NCI-H187 treated with DMSO at 0.1 percent for 48 hours (cell line): Measurements from ENCODE around the gene MCM10.
"Not testable (repeated sequence)": the region's sequence is repeated elsewhere in the genome, so short reads cannot be mapped to it uniquely, and the experiment has no call there.

ENCODE experiments used
- DNase-seq: peaks from one replicate; lab custom pipeline; 2025; lab: John Stamatoyannopoulos, UW

Gene MCM10

DNA sequence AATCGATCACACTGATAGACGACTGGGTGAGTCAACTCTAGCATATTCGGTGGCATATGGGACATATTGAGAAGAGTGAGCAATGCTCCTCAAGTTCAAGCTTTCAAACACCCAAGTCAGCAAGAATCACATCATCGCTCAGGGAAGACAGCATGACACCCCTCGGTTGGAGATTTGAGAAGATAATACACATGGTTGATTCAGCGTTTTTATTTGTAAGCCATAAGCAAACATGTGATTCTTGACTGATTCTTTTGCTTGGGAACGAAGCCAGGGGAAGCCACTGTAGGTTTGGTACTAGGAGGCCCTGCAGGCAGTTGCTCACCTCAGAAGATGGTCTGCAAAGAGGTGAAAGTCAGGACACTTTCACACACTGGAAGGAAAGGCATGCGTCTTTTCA is 60.2 kb downstream of the MCM10 start:
- no peak for DNase-seq

DNA sequence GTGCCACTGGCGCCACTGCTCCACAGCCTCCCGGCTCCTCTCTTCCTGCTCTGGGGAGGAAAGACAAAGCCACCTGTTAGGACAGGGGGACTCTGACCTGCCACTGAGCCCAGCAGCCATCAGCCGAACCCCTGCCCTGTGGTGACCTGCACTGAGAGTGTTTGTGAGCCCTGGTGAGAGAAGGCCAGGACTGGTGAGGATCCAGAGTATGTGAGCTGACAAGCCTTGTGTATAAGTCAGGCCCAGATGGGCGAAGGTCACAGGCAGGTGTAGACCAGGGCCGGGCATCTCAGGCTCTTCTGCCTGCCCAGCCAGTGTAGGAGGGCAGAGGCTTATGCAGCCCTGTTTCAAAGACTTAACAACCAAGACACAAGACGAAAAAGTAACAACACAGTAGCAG is 60.8 kb downstream of the MCM10 start:
- DNase-seq = no peak

DNA sequence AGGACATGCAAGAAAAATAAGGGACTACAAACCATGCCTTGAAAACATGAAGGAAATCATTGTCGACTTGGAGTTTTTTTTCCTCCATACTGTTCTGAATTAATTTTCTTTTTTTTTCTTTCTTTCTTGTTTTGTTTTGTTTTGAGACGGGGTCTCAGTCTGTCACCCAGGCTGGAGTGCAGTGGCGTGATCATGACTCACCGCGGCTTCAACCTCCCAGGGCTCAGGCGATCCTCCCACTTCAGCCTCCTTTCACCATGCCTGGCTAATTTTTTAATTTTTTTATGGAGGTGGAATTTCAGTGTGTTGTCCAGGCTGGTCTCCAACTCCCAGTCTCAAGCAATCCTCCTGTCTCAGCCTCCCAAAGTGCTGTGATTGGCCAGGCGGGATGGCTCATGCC is 61.2 kb downstream of the MCM10 start:
- no peak for DNase-seq

DNA sequence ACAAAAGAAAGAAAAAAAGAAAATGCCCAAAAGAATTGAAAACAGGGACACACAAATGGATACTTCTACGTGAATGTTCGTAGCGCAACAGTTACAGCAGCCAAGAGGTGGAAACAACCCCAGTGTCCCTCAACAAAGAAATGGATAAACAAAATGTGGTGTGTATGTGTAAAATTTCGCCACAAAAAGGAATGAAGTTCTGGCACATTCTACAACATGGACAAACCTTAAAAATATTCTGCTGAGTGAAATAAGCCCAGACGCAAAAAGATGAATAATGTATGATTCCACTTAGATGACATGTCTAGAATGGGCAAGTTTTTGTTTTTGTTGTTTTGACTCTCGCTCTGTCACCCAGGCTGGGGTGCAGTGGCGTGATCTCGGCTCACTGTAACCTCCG is 61.9 kb downstream of the MCM10 start:
- no peak for DNase-seq

DNA sequence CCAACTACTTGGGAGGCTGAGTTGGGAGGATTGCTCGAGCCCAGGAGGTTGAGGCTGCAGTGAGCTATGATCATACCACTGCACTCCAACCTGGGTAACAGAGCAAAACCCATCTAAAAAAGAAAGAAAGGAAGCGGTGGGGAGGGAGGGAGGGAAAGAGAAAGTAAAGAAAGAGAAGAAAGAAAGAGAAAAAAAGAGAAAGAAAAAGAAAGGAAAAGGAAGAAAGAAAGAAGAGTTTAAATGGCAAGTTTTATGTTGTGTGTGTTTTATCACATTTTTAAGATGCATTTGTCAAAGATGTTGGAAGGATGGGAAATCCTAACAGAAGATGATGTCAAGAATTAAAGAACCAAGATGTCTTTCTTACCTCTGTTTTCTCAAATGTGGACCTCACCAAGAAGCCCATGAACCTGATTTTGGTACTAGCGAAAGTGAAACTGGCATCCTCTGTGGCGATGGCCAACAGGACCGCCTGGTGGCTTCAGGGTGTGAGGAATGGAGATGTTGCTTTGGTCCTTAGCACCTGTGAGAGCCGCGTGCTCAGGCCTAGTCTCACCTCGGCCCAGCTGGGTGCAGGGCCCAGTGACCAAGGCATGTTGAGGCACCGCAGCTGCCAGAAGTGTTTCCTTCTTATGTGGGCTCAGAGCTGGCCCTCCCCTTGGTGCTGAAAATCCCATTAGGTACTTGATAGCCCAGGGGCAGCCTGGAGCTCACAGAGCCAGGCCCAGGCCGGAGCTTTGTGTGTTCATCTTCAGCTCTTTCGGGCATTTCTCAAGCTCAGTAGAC is 63.0 kb downstream of the MCM10 start:
- DNase-seq = no peak

DNA sequence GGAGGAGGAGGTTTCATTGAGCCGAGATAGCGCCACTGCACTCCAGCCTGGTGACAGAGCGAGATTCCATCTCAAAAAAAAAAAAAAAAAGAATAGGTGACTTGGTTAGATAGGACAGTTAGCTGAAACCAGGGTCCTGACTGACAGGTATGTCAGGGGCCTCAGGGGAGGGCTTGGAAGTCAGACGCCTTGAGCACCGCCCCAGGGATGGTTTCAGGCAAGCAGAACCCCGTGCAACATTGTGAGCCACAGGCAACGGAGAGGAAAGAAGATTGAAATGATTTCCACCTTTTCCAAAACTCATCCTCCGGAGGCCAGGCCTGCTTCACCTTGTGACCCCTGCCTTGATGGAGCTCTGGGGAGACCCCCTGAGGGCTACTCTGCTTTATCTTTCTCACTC is 64.2 kb downstream of the MCM10 start:
- DNase-seq = no peak

DNA sequence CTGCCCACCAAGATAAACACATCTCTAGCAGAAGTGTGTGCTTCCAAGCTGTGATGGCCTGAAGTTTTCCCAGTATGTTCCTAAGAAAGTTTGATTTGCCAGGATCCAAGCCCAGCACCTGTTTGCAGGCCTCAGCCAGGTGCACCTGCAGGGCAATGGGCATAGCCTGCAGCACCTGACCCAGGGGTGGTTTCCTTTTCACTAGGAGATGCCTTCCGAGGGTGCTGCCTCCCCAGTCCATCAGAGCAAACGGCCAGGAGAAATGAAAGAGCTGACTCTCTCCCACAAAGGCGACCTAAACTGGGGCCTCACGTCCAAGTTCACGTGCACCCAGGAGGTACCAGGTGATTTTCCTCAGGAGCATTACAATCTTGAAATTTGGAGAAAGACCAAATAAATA is 65.7 kb downstream of the MCM10 start:
- no peak for DNase-seq

DNA sequence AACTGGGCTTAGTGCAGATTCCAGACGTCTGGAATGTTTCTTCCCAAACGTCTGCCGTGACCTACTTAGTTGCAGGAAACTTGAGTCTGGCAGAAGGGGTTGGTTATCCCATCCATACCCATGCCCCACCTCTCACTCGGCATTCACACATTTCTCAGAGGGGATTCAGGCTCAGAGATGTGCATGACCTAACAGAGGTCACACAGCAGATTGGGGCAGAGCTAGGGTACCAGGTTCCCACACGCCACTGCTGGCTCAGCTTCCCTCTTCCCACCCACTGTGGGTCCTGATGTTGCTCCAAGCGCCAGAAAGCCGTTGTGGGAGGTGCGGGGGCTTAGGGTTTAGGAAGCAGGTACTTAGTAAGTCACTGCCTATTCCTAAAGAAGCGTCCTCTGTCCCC is 69.8 kb downstream of the MCM10 start:
- no peak for DNase-seq

DNA sequence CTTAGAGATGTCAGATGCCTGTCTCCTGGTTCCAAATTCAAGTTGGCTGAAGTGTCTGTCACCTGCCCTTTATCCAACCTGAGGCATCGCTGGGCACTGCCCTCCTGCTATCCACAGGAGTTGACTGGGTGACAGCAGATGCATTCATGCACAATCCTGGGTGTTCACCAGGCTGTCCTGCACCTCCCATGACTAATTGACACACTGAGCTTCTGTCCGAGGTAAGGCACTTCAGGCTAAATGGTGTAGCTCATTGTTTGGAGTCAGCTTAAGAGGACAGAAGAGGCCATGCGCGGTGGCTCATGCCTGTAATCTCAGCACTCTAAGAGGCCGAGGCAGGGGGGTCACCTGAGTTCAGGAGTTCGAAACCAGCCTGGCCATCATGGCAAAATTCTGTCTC is 70.5 kb downstream of the MCM10 start:
- DNase-seq = no peak

DNA sequence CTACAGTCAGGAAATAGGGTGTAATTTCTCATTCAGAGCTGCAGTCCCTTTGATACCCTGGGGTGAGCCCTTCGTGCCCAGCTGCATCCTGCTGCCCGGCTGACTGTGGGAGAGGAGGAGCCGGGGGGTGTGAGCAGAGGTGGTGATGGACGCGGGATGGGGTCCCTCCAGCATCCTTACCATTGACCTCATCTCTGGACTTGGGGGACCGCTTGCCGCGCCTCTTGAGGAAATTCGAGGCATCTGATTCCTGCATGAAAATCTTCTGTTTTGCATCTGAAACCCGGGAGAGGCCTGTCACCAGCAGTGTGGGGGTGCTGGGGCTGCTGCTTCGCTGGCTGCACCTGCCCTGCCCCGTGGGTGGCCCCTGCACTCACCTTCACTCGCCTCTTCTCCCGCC is 72.0 kb downstream of the MCM10 start:
- no peak for DNase-seq

DNA sequence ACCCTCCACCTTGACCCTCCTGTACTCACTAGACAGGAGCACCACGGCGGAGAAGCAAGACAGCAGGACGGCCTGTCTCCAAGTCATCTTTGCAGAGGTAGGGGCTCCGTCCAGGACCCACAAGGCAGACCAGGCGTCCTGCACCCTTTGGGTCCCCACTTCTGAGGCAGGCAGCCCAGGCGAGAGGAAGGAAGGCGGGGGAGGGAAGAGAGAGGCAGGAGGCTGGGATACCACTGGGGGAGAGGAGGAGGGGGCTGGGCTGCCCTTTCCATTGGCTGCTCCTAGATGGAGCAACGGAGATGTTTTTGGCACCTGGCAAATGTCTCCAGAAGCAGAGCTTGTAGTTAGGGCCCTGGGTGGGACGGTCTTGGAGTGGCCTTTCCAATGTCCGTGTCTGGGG is 72.8 kb downstream of the MCM10 start, which contains the start of gene UCMA:
UCMA (minus strand) TSS at position 203 of the 400 bp plus-strand sequence; CDS start at position 87, 116 bp downstream.
- no peak for DNase-seq

DNA sequence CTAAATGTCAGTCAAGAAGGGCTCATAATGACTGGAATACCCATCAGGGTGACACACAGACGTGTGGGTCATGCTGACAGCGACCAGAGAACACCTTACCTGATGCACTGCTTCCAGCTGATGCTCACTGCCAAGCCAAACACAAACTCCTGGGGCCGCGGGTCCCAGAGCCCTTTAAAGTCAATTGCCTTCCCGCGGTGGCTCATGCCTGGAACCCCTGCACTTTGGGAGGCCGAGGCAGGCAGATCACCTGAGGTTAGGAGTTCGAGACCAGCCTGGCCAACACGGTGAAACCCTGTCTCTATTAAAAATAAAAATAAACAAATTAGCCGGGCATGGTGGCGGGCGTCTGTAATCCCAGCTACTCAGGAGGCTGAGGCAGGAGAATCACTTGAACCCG is 73.4 kb downstream of the MCM10 start:
- not testable (repeated sequence) for DNase-seq

DNA sequence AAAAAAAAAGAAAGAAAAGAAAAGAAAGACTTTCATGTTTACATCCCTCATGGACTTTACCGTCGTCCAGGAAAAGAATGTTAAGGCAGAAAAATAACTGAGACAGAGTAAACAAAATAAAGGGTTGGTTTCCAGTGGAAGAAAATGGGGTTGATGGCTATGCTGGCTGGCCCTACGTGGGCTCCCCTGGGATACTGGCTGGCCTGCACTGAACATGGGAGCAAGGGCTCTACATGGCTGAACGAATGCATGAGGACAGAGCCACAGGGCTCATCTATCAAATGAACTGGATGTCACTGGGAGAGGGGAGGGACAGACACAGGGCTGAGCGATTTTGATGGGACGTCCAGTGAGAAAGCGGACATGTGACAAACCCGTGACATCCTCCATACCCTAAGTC is 75.3 kb downstream of the MCM10 start:
- DNase-seq = no peak

DNA sequence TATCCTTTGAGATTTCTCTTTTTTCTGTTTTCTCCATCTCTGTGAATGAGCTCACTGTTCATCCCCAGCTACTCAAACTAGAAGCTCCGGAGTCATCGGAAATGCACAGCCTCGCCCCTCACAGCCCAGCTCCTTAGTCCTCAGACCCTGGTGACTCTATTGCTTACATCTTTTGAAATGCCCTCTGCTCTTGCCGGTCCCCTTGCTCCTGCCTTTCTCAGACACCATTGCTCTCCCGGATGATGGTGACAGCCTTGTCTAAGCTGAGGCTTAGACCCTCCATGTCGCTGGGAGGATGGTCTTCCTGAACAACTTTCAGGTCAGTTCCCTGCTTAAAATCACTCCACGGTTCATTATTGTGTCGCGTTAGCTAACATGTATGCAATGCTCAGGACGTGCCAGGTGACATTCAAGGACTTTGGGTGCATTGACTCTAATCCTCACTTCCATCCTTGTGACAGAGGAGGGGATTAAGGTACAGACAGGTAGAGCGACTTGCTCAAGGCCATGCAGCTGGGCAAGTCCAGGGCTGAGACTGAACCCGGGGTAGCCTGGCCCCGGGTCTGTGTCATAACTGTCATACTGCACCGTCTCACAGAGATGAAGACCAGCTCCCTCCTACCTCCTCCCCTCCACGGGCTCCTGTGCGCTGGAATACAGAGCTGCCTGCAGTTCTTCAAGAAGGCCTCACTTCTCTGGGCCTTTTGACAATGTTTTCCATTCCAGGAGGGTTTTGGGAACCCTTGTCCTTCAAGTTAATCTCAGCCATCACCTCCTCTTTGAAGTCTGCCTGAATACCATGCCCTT is 77.1 kb downstream of the MCM10 start:
- no peak for DNase-seq

DNA sequence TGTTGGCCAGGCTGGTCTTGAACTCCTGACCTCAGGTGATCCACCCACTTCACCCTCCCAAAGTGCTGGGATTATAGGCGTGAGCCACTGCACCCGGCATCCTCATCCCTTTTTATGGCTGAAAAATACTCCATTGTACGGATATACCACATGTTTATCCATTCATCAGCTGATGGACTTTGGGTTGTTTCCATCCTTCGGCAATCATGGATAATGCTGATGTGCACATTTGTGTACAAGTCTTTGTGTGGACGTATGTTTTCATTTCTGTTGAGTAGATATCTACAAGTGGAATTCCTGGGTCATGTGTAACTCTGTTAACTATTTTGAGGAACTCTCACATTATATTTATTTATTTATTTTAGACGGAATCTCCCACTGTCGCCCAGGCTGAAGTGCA is 78.6 kb downstream of the MCM10 start:
- no peak for DNase-seq

DNA sequence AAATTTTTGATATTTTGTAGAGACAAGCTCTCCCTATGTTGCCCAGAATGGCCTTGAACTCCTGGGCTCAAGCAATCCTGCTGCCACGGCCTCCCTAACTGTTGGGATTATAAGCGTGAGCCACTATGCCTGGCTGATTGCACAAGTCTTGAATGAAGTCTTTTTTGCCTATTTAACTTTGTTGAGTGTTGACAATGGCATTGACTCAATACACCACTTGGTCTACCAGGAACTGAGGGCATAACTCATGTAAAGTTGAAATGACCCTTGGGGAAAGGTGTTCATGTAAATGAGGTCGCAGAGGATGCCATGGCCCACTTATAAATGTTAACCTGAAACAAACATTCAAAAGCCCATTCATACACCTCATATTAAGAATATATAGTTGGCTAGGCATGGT is 80.3 kb downstream of the MCM10 start:
- DNase-seq = no peak

DNA sequence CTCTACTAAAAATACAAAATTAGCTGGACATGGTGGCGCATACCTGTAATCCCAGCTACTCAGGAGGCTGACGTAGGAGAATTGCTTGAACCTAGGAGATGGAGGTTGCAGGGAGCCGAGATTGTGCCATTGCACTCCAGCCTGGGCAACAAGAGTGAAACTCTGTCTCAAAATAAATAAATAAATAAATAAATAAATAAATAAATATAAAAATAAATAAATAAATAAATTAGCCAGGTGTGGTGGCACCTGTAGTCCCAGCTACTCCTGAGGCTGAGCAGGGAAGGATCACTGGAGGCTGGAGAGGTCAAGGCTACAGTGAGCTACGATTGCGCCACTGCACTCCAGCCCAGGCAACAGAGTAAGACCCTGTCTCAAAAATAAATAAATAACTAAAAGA is 80.9 kb downstream of the MCM10 start:
- DNase-seq = not testable (repeated sequence)

DNA sequence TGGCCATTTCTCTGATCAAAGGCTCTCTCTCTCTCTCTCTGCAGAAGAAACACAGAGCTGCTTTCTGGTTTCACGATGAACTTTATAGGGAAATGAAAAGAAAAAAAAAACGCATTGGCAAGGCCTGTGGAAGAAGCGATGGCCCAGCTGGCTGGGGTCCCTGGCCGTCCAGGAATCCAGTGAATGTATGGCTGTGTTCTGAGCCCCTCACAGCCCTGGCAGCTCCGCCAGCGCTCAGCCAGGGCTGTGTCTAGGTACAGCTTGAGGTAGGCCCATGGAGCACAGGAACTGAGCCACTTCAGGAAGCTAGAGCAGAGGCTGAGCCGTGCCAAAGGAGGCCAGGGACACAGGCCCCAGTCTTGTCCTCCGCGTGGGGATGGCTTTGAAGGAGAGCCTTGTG is 85.9 kb downstream of the MCM10 start:
- DNase-seq = no peak

DNA sequence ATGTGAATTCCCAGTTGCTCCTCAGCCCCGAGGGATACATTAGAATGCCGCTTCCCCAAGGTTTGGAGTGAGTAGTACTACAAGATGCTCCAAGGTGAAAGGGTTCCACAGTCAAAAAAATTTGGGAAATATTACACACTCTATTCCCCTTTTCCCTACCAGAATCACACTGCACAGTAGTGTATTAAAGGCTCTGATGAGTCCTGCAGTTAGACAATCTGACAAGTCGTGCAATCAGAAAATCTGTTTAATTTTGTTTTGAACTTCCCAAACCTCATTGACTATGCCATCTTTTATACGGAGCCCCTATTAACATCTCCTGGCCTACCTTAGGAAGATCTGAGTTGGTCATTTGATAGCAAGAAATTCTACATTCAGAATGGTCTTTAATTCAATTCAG is 86.4 kb downstream of the MCM10 start:
- no peak for DNase-seq

DNA sequence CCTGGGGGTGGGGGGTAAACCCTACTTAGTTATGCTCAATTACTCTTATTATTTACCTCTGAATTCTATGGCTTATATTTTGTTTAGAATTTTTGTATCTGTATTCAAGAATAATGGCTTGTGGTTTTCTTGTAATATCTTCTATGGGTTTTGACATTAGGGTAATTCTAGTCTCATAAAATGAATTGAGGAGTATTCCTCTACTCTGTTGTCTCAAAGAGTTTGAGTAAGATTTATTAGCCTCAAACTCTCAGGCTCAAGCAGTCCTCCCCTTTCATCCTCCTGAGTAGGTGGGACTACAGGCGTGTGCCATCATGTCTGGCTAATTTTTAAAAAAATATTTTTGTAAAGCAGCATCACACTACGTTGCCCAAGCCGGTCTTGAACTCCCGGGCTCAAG is 92.4 kb downstream of the MCM10 start:
- DNase-seq = no peak

DNA sequence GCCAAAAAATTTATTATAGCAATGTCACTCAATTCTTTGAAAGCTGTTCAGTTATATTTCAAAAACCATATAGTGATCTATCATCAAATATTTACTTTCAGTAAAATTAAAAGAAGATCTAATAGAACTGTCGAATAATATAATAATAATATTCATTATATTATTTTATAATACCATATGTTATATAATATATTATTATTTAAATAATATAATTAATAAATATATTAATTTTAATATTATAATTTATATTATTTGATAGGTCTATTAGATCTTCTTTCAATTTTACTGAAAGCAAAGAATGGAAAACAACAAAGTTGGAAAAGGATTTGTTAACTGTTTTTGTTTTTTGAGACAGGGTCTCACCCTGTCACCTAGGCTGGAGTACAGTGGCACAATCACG is 95.3 kb downstream of the MCM10 start:
- DNase-seq = no peak

DNA sequence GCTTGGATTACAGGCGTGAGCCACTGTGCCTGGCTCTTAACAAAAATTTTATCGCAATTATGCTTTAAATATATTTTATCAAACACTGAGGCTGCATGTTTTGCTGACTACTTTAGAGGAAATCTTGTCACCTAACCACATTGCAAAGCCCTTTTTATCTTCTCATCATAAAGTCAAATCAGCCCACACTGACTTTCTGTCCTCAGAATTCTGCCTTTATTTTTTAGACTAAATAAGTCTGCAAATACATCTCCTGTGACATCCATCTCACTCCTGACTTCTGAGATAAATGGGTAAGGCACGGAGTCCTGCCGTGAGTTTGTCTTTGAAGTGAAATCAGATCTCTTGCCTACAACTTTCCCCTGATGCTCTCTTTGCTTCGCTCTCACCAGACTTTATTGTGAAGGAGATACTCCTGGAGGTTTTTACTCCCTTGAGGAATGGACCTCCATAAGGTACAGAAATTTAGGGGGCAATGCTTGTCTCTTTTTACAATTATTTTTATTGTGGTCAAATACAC is 96.3 kb downstream of the MCM10 start:
- DNase-seq = no peak
